ENCODE data around the gene NMT1. TPM values are rescaled to one million over a fixed set of nuclear protein-coding genes. Genes with fewer than 3 reads are reported as not detected.

Gene NMT1
- total and polyA plus RNA-seq, 2 experiments from 2014 or later, result 95.6 to 298 TPM

- H3K4me3 ChIP-seq, result no peak overlapping the region
- peak overlapping the region; percentile 89 for H3K27ac Mint-ChIP-seq
These were observed 22.1 kb upstream of the NMT1 start for GRCh38 chr17:45038728-45039634.

GRCh38 chr17:45040459-45040858, 20.7 kb upstream of the NMT1 start:
- Histone ChIP-seq H3K27me3 (ENCODE audit: insufficient read depth) (no peaks in the 10 kb centered on the region), H3K4me1 (ENCODE audit: insufficient read depth) (peaks cover 11% of the 10 kb centered on the region), H2AFZ (no peak overlapping the region), H3K9me2 (ENCODE audit: insufficient read depth) (no peaks in the 10 kb centered on the region), H3K36me3 (ENCODE audit: insufficient read depth) (no peaks in the 10 kb centered on the region), H3K4me2 (peak overlapping the region; percentile 50), H4K20me1 (replicated peaks; ENCODE audit: insufficient read depth) (peaks cover 4% of the 10 kb centered on the region), H3K27ac (ENCODE audit: low read depth) (no peak overlapping the region), H3K79me2 (replicated peaks; ENCODE audit: insufficient read depth) (peaks cover 33% of the 10 kb centered on the region), H3F3A (replicated peaks; ENCODE audit: low read depth) (peaks cover 8% of the 10 kb centered on the region; the same call in 1 of the 2 replicates), H3K4me3 (no peak overlapping the region; the same call in 1 of the 2 replicates)
- H3K4me1 Mint-ChIP-seq, result peaks cover 25% of the 10 kb centered on the region
- DNase-seq (ENCODE audit: low spot score) (peak; percentile 92), ATAC-seq (peak; percentile 97)
- no peak overlapping the region for H3K4me3 Mint-ChIP-seq
- peaks cover 10% of the 10 kb centered on the region for H3K27me3 Mint-ChIP-seq (ENCODE audit: insufficient read depth, low read depth, poor library complexity)
- peaks cover 3% of the 10 kb centered on the region; the same call in 2 of the 3 replicates for H3K36me3 Mint-ChIP-seq (ENCODE audit: low read depth)
- H3K9me3 Mint-ChIP-seq, result no peaks in the 10 kb centered on the region; the same call in 1 of the 3 replicates
- H3K27ac Mint-ChIP-seq, result no peak overlapping the region
- TF ChIP-seq ZNF114 (CRISPR knock-in tag; IDR thresholded peaks at IDR 0.05) (no peak), ETS1 (IDR thresholded peaks at IDR 0.05) (no peak), CREB1 (CRISPR knock-in tag; IDR thresholded peaks at IDR 0.05; ENCODE audit: low read depth) (no peak), NANOG (IDR thresholded peaks at IDR 0.05; ENCODE audit: borderline replicate concordance) (no peak), REST (IDR thresholded peaks at IDR 0.05; ENCODE audit: unreplicated experiment) (no peak), POLR2AphosphoS5 (IDR thresholded peaks at IDR 0.05; ENCODE audit: low read depth) (no peak), EZH2phosphoT487 (IDR thresholded peaks at IDR 0.05; ENCODE audit: unreplicated experiment) (no peak), ZNF462 (CRISPR knock-in tag; IDR thresholded peaks at IDR 0.05) (no peak), STAT1 (IDR thresholded peaks at IDR 0.05; ENCODE audit: unreplicated experiment) (no peak)

More at GRCh38 chr17:45038728-45039634, 22.1 kb upstream of the NMT1 start:
- H4K20me1 ChIP-seq (replicated peaks; ENCODE audit: insufficient read depth), result peaks cover 4% of the 10 kb centered on the region
- no peak for TF ChIP-seq ZNF114 (CRISPR knock-in tag; IDR thresholded peaks at IDR 0.05)
- TF ChIP-seq EZH2 (IDR thresholded peaks at IDR 0.05; ENCODE audit: low read depth, unreplicated experiment), result no peak
- TF ChIP-seq JUNB (IDR thresholded peaks at IDR 0.05; ENCODE audit: unreplicated experiment), result no peak
- ATAC-seq (no peak), DNase-seq (ENCODE audit: low spot score) (no peak)
- H3K27ac ChIP-seq (ENCODE audit: low read depth), result no peak overlapping the region
- H3K9me2 ChIP-seq (ENCODE audit: insufficient read depth), result no peaks in the 10 kb centered on the region
- Mint-ChIP-seq H3K27me3 (ENCODE audit: insufficient read depth, low read depth, poor library complexity) (peaks cover 10% of the 10 kb centered on the region), H3K9me3 (no peaks in the 10 kb centered on the region; the same call in 1 of the 3 replicates), H3K4me1 (peaks cover 21% of the 10 kb centered on the region), H3K4me3 (no peak overlapping the region), H3K36me3 (ENCODE audit: low read depth) (peaks cover 10% of the 10 kb centered on the region)
- peaks cover 25% of the 10 kb centered on the region; the same call in 1 of the 2 replicates for H3K79me2 ChIP-seq (replicated peaks; ENCODE audit: insufficient read depth)
- H3K36me3 ChIP-seq (ENCODE audit: insufficient read depth), result no peaks in the 10 kb centered on the region
- H2AFZ ChIP-seq, result no peak overlapping the region
- peaks cover 2% of the 10 kb centered on the region; the same call in 1 of the 2 replicates for H3F3A ChIP-seq (replicated peaks; ENCODE audit: low read depth)
- H3K4me2 ChIP-seq, result no peak overlapping the region
- H3K4me1 ChIP-seq (ENCODE audit: insufficient read depth), result peaks cover 8% of the 10 kb centered on the region
- H3K27me3 ChIP-seq (ENCODE audit: insufficient read depth), result no peaks in the 10 kb centered on the region
